Caco-2 (cell line): Measurements from ENCODE around the gene GJA3. TPM values are rescaled to one million over a fixed set of nuclear protein-coding genes. Genes with fewer than 3 reads are reported as not detected.
A peak's percentile ranks its signal among the peaks of the same experiment; 100 is the strongest.

Source experiments
- BruUV-seq: library from RNA; stranded (reverse); fragments of 400-500 nt; replicated peaks from 2 replicates; lab custom pipeline; 2021; lab: Mats Ljungman, UMichigan
- CTCF ChIA-PET: fragments of 300-600 bp; sonication (Branson Sonifier 250); formaldehyde crosslinking; loops from one replicate; lab custom pipeline; 2022; ENCODE audit warnings: antibody characterized with exemption; lab: Charles Lee
- POLR2A ChIA-PET: fragments of 300-600 bp; sonication (Branson Sonifier 250); formaldehyde crosslinking; loops from one replicate; lab custom pipeline; 2022; ENCODE audit warnings: antibody characterized with exemption; lab: Charles Lee
- DNase-seq, 2 experiments: peaks; one replicate each; pipeline versions ENCODE4 v3.0.0 to v3.0.0-alpha.2; 2020 to 2022
- H3K27me3 ChIP-seq: replicated peaks from 2 replicates; pipeline ENCODE4 v1.6.0; 2011; ENCODE audit warnings: low read length; ENCODE audit not compliant: control insufficient read depth, insufficient read depth
- H3K36me3 ChIP-seq: 2 replicates; pipeline ENCODE4 v1.5.1; 2011; ENCODE audit warnings: low read length; ENCODE audit not compliant: control insufficient read depth, insufficient read depth
- H3K4me1 ChIP-seq: fragments of 250-450 bp; sonication (Bioruptor Pico); 2 replicates; pipeline ENCODE4 v1.5.1; 2020; ENCODE audit warnings: mild to moderate bottlenecking
- H3K4me3 ChIP-seq: 2 replicates; pipeline ENCODE4 v1.5.1; 2011; ENCODE audit warnings: low read depth, mild to moderate bottlenecking, control low read depth, low read length
- H3K9me3 ChIP-seq: fragments of 250-450 bp; sonication (Bioruptor Pico); 2 replicates; pipeline ENCODE4 v1.5.1; 2020; ENCODE audit warnings: mild to moderate bottlenecking, moderate library complexity
- H3K27ac Mint-ChIP-seq: one replicate; pipeline ENCODE4 v1.8.0; 2022; ENCODE audit warnings: mixed read lengths; ENCODE audit not compliant: unreplicated experiment
- H3K27me3 Mint-ChIP-seq: one replicate; pipeline ENCODE4 v1.8.0; 2022; ENCODE audit warnings: mixed read lengths; ENCODE audit not compliant: insufficient read depth, unreplicated experiment
- H3K36me3 Mint-ChIP-seq: one replicate; pipeline ENCODE4 v1.8.0; 2022; ENCODE audit warnings: mild to moderate bottlenecking, mixed read lengths; ENCODE audit not compliant: insufficient read depth, unreplicated experiment
- H3K4me1 Mint-ChIP-seq: one replicate; pipeline ENCODE4 v1.8.0; 2022; ENCODE audit warnings: low read depth, mixed read lengths; ENCODE audit not compliant: unreplicated experiment
- H3K4me3 Mint-ChIP-seq: one replicate; pipeline ENCODE4 v1.8.0; 2022; ENCODE audit warnings: mild to moderate bottlenecking, moderate library complexity, mixed read lengths; ENCODE audit not compliant: unreplicated experiment
- H3K9me3 Mint-ChIP-seq: one replicate; pipeline ENCODE4 v1.8.0; 2022; ENCODE audit warnings: mixed read lengths; ENCODE audit not compliant: unreplicated experiment
- CTCF ChIP-seq, 2 experiments: fragments of 200-600 bp in 1 of 2; IDR thresholded peaks; 1 replicate in 1 of 2; 2 replicates in 1 of 2; pipeline versions ENCODE4 v1.5.1 to v1.8.0; 2011 to 2022; ENCODE audit warnings: antibody characterized with exemption in 1 of 2, control low read depth in 1 of 2, inconsistent platforms in 1 of 2, low read depth in 1 of 2, low read length in 1 of 2, mild to moderate bottlenecking in 1 of 2, moderate library complexity in 1 of 2; ENCODE audit not compliant: insufficient read depth in 1 of 2, severe bottlenecking in 1 of 2, unreplicated experiment in 1 of 2
- intact Hi-C: fragments of 100-400 bp; cut with micrococcal nuclease; formaldehyde crosslinking; loops from one replicate; pipeline ENCODE4 v1.10.0; 2022; ENCODE audit not compliant: unreplicated experiment
- total RNA-seq: library from RNA; stranded (reverse); gene quantifications from 2 replicates; pipeline ENCODE4 v1.2.3, GENCODE V29; 2022

Gene GJA3
- total RNA-seq, 1 experiment from 2014 or later = 0.11 TPM

- no peaks in the 10 kb centered on the region for H3K36me3 ChIP-seq
- Mint-ChIP-seq H3K27ac (no peak overlapping the region), H3K27me3 (no peaks in the 10 kb centered on the region), H3K36me3 (no peaks in the 10 kb centered on the region), H3K4me3 (no peak overlapping the region), H3K9me3 (no peaks in the 10 kb centered on the region), H3K4me1 (no peaks in the 10 kb centered on the region)
- ChIA-PET POLR2A (no interaction called here), CTCF (interaction anchor here (1.0 kb wide), 1 partner anchor 11 kb away, joined by 4 read pairs; no protein-coding TSS in a partner anchor)
- intact Hi-C loops = no loop called here
- H3K27me3 ChIP-seq = no peaks in the 10 kb centered on the region
- DNase-seq = peak in 1 of 2 experiments; percentile 19
- H3K9me3 ChIP-seq = no peaks in the 10 kb centered on the region
- H3K4me1 ChIP-seq = no peaks in the 10 kb centered on the region
- H3K4me3 ChIP-seq = no peak overlapping the region
- TF ChIP-seq CTCF (IDR thresholded peaks at IDR 0.05; ENCODE audit: insufficient read depth in 1 of 2, low read depth in 1 of 2, low read length in 1 of 2, severe bottlenecking in 1 of 2, unreplicated experiment in 1 of 2) = no peak
- BruUV-seq = no TSS peak
Measured at GRCh38 chr13:20131057-20131832, 29.6 kb downstream of the GJA3 start.

- Mint-ChIP-seq H3K27ac (no peak overlapping the region), H3K27me3 (no peaks in the 10 kb centered on the region), H3K4me3 (no peak overlapping the region), H3K36me3 (no peaks in the 10 kb centered on the region), H3K9me3 (no peaks in the 10 kb centered on the region), H3K4me1 (no peaks in the 10 kb centered on the region)
- ChIA-PET POLR2A (no interaction called here), CTCF (interaction anchor here (1.0 kb wide), 1 partner anchor 10 kb away, joined by 4 read pairs; no protein-coding TSS in a partner anchor)
- Histone ChIP-seq H3K4me3 (no peak overlapping the region), H3K9me3 (no peaks in the 10 kb centered on the region), H3K36me3 (no peaks in the 10 kb centered on the region), H3K4me1 (no peaks in the 10 kb centered on the region), H3K27me3 (no peaks in the 10 kb centered on the region)
- DNase-seq = no peak
- TF ChIP-seq CTCF (IDR thresholded peaks at IDR 0.05; ENCODE audit: insufficient read depth in 1 of 2, low read depth in 1 of 2, low read length in 1 of 2, severe bottlenecking in 1 of 2, unreplicated experiment in 1 of 2) = no peak
- intact Hi-C loops = no loop called here
- no TSS peak for BruUV-seq
Measured at GRCh38 chr13:20130652-20131051, 30.2 kb downstream of the GJA3 start.

GRCh38 chr13:20130012-20130411, 30.8 kb downstream of the GJA3 start:
- TF ChIP-seq CTCF (IDR thresholded peaks at IDR 0.05; ENCODE audit: insufficient read depth in 1 of 2, low read depth in 1 of 2, low read length in 1 of 2, severe bottlenecking in 1 of 2, unreplicated experiment in 1 of 2) = no peak
- Mint-ChIP-seq H3K27ac (no peak overlapping the region), H3K9me3 (no peaks in the 10 kb centered on the region), H3K27me3 (no peaks in the 10 kb centered on the region), H3K36me3 (no peaks in the 10 kb centered on the region), H3K4me3 (no peak overlapping the region), H3K4me1 (no peaks in the 10 kb centered on the region)
- no peaks in the 10 kb centered on the region for H3K27me3 ChIP-seq
- intact Hi-C loops = no loop called here
- BruUV-seq = no TSS peak
- H3K4me3 ChIP-seq = no peak overlapping the region
- POLR2A ChIA-PET = no interaction called here
- no peak for DNase-seq
- CTCF ChIA-PET = no interaction called here
- H3K9me3 ChIP-seq = no peaks in the 10 kb centered on the region
- H3K4me1 ChIP-seq = no peaks in the 10 kb centered on the region
- no peaks in the 10 kb centered on the region for H3K36me3 ChIP-seq
